HepG2 (cell line): Measurements from ENCODE around the gene TMCO4. TPM values are rescaled to one million over a fixed set of nuclear protein-coding genes. Genes with fewer than 3 reads are reported as not detected.

Experiments used
- ATAC-seq: fragments of 200-7000 bp; cut with Tn5 transposase; 3 replicates; pipeline ENCODE4 v1.9.1; 2020; ENCODE audit warnings: mild to moderate bottlenecking, moderate library complexity
- BruUV-seq: library from RNA; stranded (reverse); fragments of 400-500 nt; replicated peaks from 2 replicates; lab custom pipeline; 2021; lab: Mats Ljungman, UMichigan
- CTCF ChIA-PET: fragments of 300-600 bp; formaldehyde crosslinking; extraction: SDS; loops from one replicate; lab custom pipeline; 2021; ENCODE audit warnings: low total read pairs, inconsistent platforms, low intra/inter-chr PET ratio; lab: Yijun Ruan, JAX
- POLR2A ChIA-PET: fragments of 350-600 bp; sonication (Branson Sonifier 250); formaldehyde crosslinking; loops from one replicate; lab custom pipeline; 2020; ENCODE audit warnings: antibody characterized with exemption, inconsistent platforms; lab: Yijun Ruan, JAX
- DNase-seq: peaks from one replicate; pipeline ENCODE4 v3.0.0-alpha.2; 2015; ENCODE audit warnings: low spot score
- FAIRE-seq: peaks from 3 replicates; lab custom pipeline; 2011; peaks lifted over from hg19 to GRCh38; lab: Jason Lieb, UNC
- H2AFZ ChIP-seq: one replicate; pipeline ENCODE4 v1.6.1; 2011; ENCODE audit warnings: low read length, inconsistent platforms
- H3K27ac ChIP-seq: fragments of 300-600 bp; 3 replicates; pipeline ENCODE4 v1.8.0; 2011; ENCODE audit warnings: mixed run types, mild to moderate bottlenecking, mixed read lengths, low read length, inconsistent platforms; ENCODE audit not compliant: insufficient read depth; ENCODE audit errors: extremely low read length
- H3K27me3 ChIP-seq, 2 experiments: fragments of 200-600 bp in 1 of 2; 2 replicates in 1 of 2; 3 replicates in 1 of 2; pipeline versions ENCODE4 v1.6.0 to v1.8.0; 2011; ENCODE audit warnings: low read length in 2 of 2, mild to moderate bottlenecking in 2 of 2, moderate library complexity in 2 of 2, inconsistent platforms in 1 of 2; ENCODE audit not compliant: insufficient read depth in 2 of 2, control insufficient read depth in 1 of 2
- H3K36me3 ChIP-seq, 2 experiments: fragments of 200-600 bp in 1 of 2; replicated peaks in 1 of 2; 2 replicates in 1 of 2; 3 replicates in 1 of 2; pipeline versions ENCODE4 v1.5.1 to v1.8.0; 2011; ENCODE audit warnings: low read length in 2 of 2, inconsistent platforms in 1 of 2; ENCODE audit not compliant: insufficient read depth in 2 of 2, control insufficient read depth in 1 of 2
- H3K4me1 ChIP-seq: 2 replicates; pipeline ENCODE4 v1.5.1; 2012; ENCODE audit warnings: low read length, inconsistent platforms; ENCODE audit not compliant: insufficient read depth
- H3K4me2 ChIP-seq: 2 replicates; pipeline ENCODE4 v1.6.0; 2011; ENCODE audit warnings: low read depth, low read length, inconsistent platforms
- H3K4me3 ChIP-seq, 3 experiments: fragments of 200-600 bp in 1 of 3; sonication (generic), shearing (Covaris generic) in 1 of 3; replicated peaks in 1 of 3; 2 replicates each; pipeline ENCODE4 v1.5.1; 2011 to 2016; ENCODE audit warnings: low read length in 3 of 3, inconsistent platforms in 2 of 3, low read depth in 2 of 3, mild to moderate bottlenecking in 2 of 3, control low read depth in 1 of 3, mixed read lengths in 1 of 3; ENCODE audit not compliant: insufficient read depth in 1 of 3
- H3K79me2 ChIP-seq: one replicate; pipeline ENCODE4 v1.6.1; 2011; ENCODE audit warnings: low read length, inconsistent platforms; ENCODE audit not compliant: insufficient read depth
- H3K9ac ChIP-seq: 2 replicates; pipeline ENCODE4 v1.6.0; 2011; ENCODE audit warnings: mild to moderate bottlenecking, low read depth, low read length, inconsistent platforms; ENCODE audit not compliant: insufficient read depth
- H3K9me3 ChIP-seq: 2 replicates; pipeline ENCODE4 v1.5.1; 2012; ENCODE audit warnings: mild to moderate bottlenecking, low read length
- H4K20me1 ChIP-seq: 2 replicates; pipeline ENCODE4 v1.6.0; 2011; ENCODE audit warnings: inconsistent platforms, mild to moderate bottlenecking, low read length, moderate library complexity; ENCODE audit not compliant: insufficient read depth
- ATAD3A ChIP-seq: sonication (generic); formaldehyde crosslinking; IDR thresholded peaks from 2 replicates; pipeline ENCODE4 v1.4.0; 2020; ENCODE audit warnings: missing genetic modification reagents
- KDM1A ChIP-seq: IDR thresholded peaks from 2 replicates; pipeline ENCODE4 v1.6.1; 2016; ENCODE audit warnings: missing compliant biosample characterization
- MED8 ChIP-seq: sonication (generic); formaldehyde crosslinking; IDR thresholded peaks from 2 replicates; pipeline ENCODE4 v1.8.1; 2023; ENCODE audit warnings: mild to moderate bottlenecking, missing genetic modification reagents; ENCODE audit not compliant: insufficient replicate concordance
- RCOR2 ChIP-seq: IDR thresholded peaks from 2 replicates; pipeline ENCODE4 v1.6.1; 2016; ENCODE audit warnings: missing biosample characterization, missing genetic modification reagents
- SIN3B ChIP-seq: fragments of 150-350 bp; IDR thresholded peaks from 2 replicates; pipeline ENCODE4 v1.6.1; 2014; ENCODE audit warnings: low read length
- SRSF4 ChIP-seq: fragments of 200-400 bp; formaldehyde crosslinking; IDR thresholded peaks from one replicate; pipeline ENCODE4 v1.6.1; 2018; ENCODE audit warnings: mild to moderate bottlenecking, low read depth, low read length, moderate library complexity; ENCODE audit not compliant: poor library complexity, severe bottlenecking
- ZBTB7A ChIP-seq: sonication (generic); formaldehyde crosslinking; IDR thresholded peaks from 2 replicates; pipeline ENCODE4 v1.8.0; 2022; ENCODE audit warnings: mild to moderate bottlenecking, missing genetic modification reagents
- ZFP1 ChIP-seq: IDR thresholded peaks from 2 replicates; pipeline ENCODE4 v1.6.1; 2016
- ZNF317 ChIP-seq: sonication (generic); formaldehyde crosslinking; IDR thresholded peaks from 2 replicates; pipeline ENCODE4 v1.5.0; 2020; ENCODE audit warnings: mild to moderate bottlenecking, missing genetic modification reagents
- ZNF598 ChIP-seq: sonication (generic); formaldehyde crosslinking; IDR thresholded peaks from 2 replicates; pipeline ENCODE4 v1.5.1; 2020; ENCODE audit warnings: mild to moderate bottlenecking, missing genetic modification reagents, borderline replicate concordance
- ZNF879 ChIP-seq: sonication (generic); formaldehyde crosslinking; IDR thresholded peaks from 2 replicates; pipeline ENCODE4 v1.8.1; 2023; ENCODE audit warnings: missing genetic modification reagents
- WGBS: methylation state at CpG from one replicate; pipeline ENCODE4 v1.1.6; 2017; ENCODE audit warnings: low lambda C conversion rate; 5-methylcytosine and 5-hydroxymethylcytosine counted together
- in situ Hi-C: cut with HindIII; loops from 2 replicates; pipeline ENCODE4 v1.10.0; 2017; ENCODE audit warnings: low pct_unique_long_range_greater_than_20kb; ENCODE audit not compliant: extremely low pct_ligation_motif_present
- intact Hi-C: fragments of 100-400 bp; cut with micrococcal nuclease; formaldehyde crosslinking; loops from one replicate; pipeline ENCODE4 v1.10.0; 2022; ENCODE audit not compliant: unreplicated experiment
- polyA plus RNA-seq, 8 experiments: library from polyadenylated mRNA; depleted of rRNA in 3 of 8; stranded (reverse) in 7 of 8; unstranded in 1 of 8; fragments of >200 nt; fragmentation: Illumina TruSeq in 4 of 8; extraction: Trizol in 4 of 8; gene quantifications; 2 replicates each; pipeline versions ENCODE4 v1.2.1 to v1.2.3, GENCODE V29; 2011 to 2016; ENCODE audit warnings: low read depth in 4 of 8, missing spikeins in 1 of 8, mixed read lengths in 1 of 8; ENCODE audit not compliant: insufficient read depth in 1 of 8
- total RNA-seq, 5 experiments: library from RNA; depleted of rRNA; stranded (reverse); fragments of >200 nt; fragmentation: Illumina TruSeq; extraction: Trizol; gene quantifications; 2 replicates each; pipeline ENCODE4 v1.2.3, GENCODE V29; 2016; ENCODE audit warnings: low read depth in 1 of 5
- TF ChIP-seq, protein P1 (sequence below): sonication (generic); formaldehyde crosslinking; IDR thresholded peaks from 2 replicates; pipeline ENCODE4 v1.8.0; 2022; ENCODE audit warnings: missing genetic modification reagents, mild to moderate bottlenecking, borderline replicate concordance
- TF ChIP-seq, protein P2 (sequence below): sonication (generic); formaldehyde crosslinking; IDR thresholded peaks from 2 replicates; pipeline ENCODE4 v1.4.0; 2020; ENCODE audit warnings: mild to moderate bottlenecking, missing genetic modification reagents
- TF ChIP-seq, protein P3 (sequence below): sonication (generic); formaldehyde crosslinking; IDR thresholded peaks from 2 replicates; pipeline ENCODE4 v1.4.0; 2020; ENCODE audit warnings: missing genetic modification reagents, borderline replicate concordance
- TF ChIP-seq, protein P4 (sequence below): sonication (generic); formaldehyde crosslinking; IDR thresholded peaks from 2 replicates; pipeline ENCODE4 v1.5.0; 2020; ENCODE audit warnings: mild to moderate bottlenecking, missing genetic modification reagents, borderline replicate concordance

The TMCO4 gene
- total and polyA plus RNA-seq, 2 of the 13 experiments (the other 11 are each of a cell fraction or from before 2014, with no cell fraction given) = 2.1 to 4.1 TPM

DNA sequence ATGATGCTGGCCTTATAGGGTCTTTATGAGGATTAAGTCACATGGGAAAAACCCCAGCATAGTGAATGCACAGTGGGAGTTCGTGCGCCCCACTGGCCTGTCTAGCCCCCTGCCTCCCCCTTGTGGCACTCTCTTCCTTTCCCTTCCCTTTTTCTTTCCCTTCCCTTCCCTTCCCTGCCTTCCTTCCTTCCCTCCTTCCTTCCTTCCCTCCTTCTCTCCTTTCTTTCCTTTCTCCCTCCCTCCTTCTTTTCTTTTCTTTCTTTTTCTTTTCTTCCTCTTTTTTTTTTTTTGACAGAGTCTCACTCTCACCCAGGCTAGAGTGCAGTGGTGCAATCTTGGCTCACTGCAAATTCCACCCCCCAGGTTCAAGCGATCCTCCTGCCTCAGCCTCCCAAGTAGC is 96.4 kb downstream of the TMCO4 start:
- Histone ChIP-seq H3K79me2 (no peaks in the 10 kb centered on the region), H3K27ac (no peak overlapping the region), H2AFZ (no peak overlapping the region), H3K27me3 (no peaks in the 10 kb centered on the region), H3K9me3 (no peaks in the 10 kb centered on the region), H3K4me1 (peaks cover 9% of the 10 kb centered on the region), H3K4me2 (no peak overlapping the region), H3K9ac (no peak overlapping the region), H3K4me3 (no peak overlapping the region), H4K20me1 (no peaks in the 10 kb centered on the region), H3K36me3 (no peaks in the 10 kb centered on the region)
- no peak for DNase-seq
- 76% methylated on average over 3 of the region's 3 CpGs for WGBS
- no peak for FAIRE-seq
- intact Hi-C loops = loop anchor here (5.0 kb wide), 1 partner anchor 614 kb away; no protein-coding TSS in a partner anchor
- in situ Hi-C loops = loop anchor here (5.0 kb wide), 1 partner anchor 41 kb away; the partner anchor contains the start of gene HTR6
- no peak for ATAC-seq
- ChIA-PET CTCF (interaction anchor here (1.2 to 2.3 kb wide), 2 partner anchors 39 to 42 kb away, joined by 3 to 9 read pairs; partner anchors contain the start of gene HTR6), POLR2A (no interaction called here)
- BruUV-seq = no TSS peak
- TF ChIP-seq ZNF598 (CRISPR knock-in tag) (no peak), ZNF317 (CRISPR knock-in tag) (no peak), KDM1A (no peak), ZFP1 (CRISPR knock-in tag) (no peak), MED8 (no peak), RCOR2 (CRISPR knock-in tag) (no peak), ZNF879 (CRISPR knock-in tag) (no peak), SIN3B (no peak), ATAD3A (CRISPR knock-in tag) (no peak), SRSF4 (no peak), ZBTB7A (CRISPR knock-in tag) (no peak)
- TF ChIP-seq, protein P1, sequence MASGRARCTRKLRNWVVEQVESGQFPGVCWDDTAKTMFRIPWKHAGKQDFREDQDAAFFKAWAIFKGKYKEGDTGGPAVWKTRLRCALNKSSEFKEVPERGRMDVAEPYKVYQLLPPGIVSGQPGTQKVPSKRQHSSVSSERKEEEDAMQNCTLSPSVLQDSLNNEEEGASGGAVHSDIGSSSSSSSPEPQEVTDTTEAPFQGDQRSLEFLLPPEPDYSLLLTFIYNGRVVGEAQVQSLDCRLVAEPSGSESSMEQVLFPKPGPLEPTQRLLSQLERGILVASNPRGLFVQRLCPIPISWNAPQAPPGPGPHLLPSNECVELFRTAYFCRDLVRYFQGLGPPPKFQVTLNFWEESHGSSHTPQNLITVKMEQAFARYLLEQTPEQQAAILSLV (CRISPR knock-in tag) = no peak
- TF ChIP-seq, protein P2, sequence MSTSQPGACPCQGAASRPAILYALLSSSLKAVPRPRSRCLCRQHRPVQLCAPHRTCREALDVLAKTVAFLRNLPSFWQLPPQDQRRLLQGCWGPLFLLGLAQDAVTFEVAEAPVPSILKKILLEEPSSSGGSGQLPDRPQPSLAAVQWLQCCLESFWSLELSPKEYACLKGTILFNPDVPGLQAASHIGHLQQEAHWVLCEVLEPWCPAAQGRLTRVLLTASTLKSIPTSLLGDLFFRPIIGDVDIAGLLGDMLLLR (CRISPR knock-in tag) = no peak
- TF ChIP-seq, protein P3, sequence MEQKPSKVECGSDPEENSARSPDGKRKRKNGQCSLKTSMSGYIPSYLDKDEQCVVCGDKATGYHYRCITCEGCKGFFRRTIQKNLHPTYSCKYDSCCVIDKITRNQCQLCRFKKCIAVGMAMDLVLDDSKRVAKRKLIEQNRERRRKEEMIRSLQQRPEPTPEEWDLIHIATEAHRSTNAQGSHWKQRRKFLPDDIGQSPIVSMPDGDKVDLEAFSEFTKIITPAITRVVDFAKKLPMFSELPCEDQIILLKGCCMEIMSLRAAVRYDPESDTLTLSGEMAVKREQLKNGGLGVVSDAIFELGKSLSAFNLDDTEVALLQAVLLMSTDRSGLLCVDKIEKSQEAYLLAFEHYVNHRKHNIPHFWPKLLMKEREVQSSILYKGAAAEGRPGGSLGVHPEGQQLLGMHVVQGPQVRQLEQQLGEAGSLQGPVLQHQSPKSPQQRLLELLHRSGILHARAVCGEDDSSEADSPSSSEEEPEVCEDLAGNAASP (CRISPR knock-in tag) = no peak
- TF ChIP-seq, protein P4, sequence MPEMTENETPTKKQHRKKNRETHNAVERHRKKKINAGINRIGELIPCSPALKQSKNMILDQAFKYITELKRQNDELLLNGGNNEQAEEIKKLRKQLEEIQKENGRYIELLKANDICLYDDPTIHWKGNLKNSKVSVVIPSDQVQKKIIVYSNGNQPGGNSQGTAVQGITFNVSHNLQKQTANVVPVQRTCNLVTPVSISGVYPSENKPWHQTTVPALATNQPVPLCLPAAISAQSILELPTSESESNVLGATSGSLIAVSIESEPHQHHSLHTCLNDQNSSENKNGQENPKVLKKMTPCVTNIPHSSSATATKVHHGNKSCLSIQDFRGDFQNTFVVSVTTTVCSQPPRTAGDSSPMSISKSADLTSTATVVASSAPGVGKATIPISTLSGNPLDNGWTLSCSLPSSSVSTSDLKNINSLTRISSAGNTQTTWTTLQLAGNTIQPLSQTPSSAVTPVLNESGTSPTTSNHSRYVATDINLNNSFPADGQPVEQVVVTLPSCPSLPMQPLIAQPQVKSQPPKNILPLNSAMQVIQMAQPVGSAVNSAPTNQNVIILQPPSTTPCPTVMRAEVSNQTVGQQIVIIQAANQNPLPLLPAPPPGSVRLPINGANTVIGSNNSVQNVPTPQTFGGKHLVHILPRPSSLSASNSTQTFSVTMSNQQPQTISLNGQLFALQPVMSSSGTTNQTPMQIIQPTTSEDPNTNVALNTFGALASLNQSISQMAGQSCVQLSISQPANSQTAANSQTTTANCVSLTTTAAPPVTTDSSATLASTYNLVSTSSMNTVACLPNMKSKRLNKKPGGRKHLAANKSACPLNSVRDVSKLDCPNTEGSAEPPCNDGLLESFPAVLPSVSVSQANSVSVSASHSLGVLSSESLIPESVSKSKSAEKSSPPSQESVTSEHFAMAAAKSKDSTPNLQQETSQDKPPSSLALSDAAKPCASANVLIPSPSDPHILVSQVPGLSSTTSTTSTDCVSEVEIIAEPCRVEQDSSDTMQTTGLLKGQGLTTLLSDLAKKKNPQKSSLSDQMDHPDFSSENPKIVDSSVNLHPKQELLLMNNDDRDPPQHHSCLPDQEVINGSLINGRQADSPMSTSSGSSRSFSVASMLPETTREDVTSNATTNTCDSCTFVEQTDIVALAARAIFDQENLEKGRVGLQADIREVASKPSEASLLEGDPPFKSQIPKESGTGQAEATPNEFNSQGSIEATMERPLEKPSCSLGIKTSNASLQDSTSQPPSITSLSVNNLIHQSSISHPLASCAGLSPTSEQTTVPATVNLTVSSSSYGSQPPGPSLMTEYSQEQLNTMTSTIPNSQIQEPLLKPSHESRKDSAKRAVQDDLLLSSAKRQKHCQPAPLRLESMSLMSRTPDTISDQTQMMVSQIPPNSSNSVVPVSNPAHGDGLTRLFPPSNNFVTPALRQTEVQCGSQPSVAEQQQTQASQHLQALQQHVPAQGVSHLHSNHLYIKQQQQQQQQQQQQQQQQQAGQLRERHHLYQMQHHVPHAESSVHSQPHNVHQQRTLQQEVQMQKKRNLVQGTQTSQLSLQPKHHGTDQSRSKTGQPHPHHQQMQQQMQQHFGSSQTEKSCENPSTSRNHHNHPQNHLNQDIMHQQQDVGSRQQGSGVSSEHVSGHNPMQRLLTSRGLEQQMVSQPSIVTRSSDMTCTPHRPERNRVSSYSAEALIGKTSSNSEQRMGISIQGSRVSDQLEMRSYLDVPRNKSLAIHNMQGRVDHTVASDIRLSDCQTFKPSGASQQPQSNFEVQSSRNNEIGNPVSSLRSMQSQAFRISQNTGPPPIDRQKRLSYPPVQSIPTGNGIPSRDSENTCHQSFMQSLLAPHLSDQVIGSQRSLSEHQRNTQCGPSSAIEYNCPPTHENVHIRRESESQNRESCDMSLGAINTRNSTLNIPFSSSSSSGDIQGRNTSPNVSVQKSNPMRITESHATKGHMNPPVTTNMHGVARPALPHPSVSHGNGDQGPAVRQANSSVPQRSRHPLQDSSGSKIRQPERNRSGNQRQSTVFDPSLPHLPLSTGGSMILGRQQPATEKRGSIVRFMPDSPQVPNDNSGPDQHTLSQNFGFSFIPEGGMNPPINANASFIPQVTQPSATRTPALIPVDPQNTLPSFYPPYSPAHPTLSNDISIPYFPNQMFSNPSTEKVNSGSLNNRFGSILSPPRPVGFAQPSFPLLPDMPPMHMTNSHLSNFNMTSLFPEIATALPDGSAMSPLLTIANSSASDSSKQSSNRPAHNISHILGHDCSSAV (CRISPR knock-in tag) = no peak
